Mesendoderm (in vitro differentiated cells): ENCODE results near the gene HS2ST1. TPM values are rescaled to one million over a fixed set of nuclear protein-coding genes. Genes with fewer than 3 reads are reported as not detected.
"Not testable (repeated sequence)": the region's sequence is repeated elsewhere in the genome, so short reads cannot be mapped to it uniquely, and the experiment has no call there.

Experiments used
- DNase-seq: peaks from one replicate; pipeline ENCODE4 v3.0.0; 2013
- H2AK5ac ChIP-seq: 2 replicates; pipeline ENCODE4 v1.6.1; 2013; ENCODE audit warnings: low read length, inconsistent platforms
- H2BK120ac ChIP-seq: 2 replicates; pipeline ENCODE4 v1.6.1; 2013; ENCODE audit warnings: low read depth, mild to moderate bottlenecking, low read length, moderate library complexity, mixed read lengths
- H2BK15ac ChIP-seq: replicated peaks from 2 replicates; pipeline ENCODE4 v1.6.1; 2013; ENCODE audit warnings: low read depth, mild to moderate bottlenecking, moderate library complexity
- H2BK5ac ChIP-seq: 2 replicates; pipeline ENCODE4 v1.6.1; 2013; ENCODE audit warnings: low read length, inconsistent platforms
- H3K18ac ChIP-seq: 2 replicates; pipeline ENCODE4 v1.6.1; 2013; ENCODE audit warnings: mild to moderate bottlenecking, low read length, mixed read lengths
- H3K23ac ChIP-seq: one replicate; pipeline ENCODE4 v1.6.1; 2013; ENCODE audit warnings: low read length
- H3K27ac ChIP-seq: 2 replicates; pipeline ENCODE4 v1.5.1; 2013; ENCODE audit warnings: low read depth, mild to moderate bottlenecking, inconsistent platforms, low read length, moderate library complexity
- H3K27me3 ChIP-seq: 2 replicates; pipeline ENCODE4 v1.6.1; 2013; ENCODE audit warnings: low read length, control low read depth, mild to moderate bottlenecking, inconsistent platforms; ENCODE audit not compliant: insufficient read depth, poor library complexity
- H3K36me3 ChIP-seq: 2 replicates; pipeline ENCODE4 v1.6.1; 2013; ENCODE audit warnings: low read length, inconsistent platforms; ENCODE audit not compliant: control insufficient read depth, insufficient read depth
- H3K4ac ChIP-seq: one replicate; pipeline ENCODE4 v1.6.1; 2013; ENCODE audit warnings: low read depth, mild to moderate bottlenecking, low read length, moderate library complexity
- H3K4me1 ChIP-seq: 2 replicates; pipeline ENCODE4 v1.6.1; 2013; ENCODE audit warnings: low read depth, low read length, inconsistent platforms; ENCODE audit not compliant: control insufficient read depth
- H3K4me2 ChIP-seq: 2 replicates; pipeline ENCODE4 v1.6.1; 2013; ENCODE audit warnings: low read length
- H3K4me3 ChIP-seq: 2 replicates; pipeline ENCODE4 v1.5.1; 2013; ENCODE audit warnings: mild to moderate bottlenecking, low read length
- H3K56ac ChIP-seq: one replicate; pipeline ENCODE4 v1.6.1; 2013; ENCODE audit warnings: low read length
- H3K79me1 ChIP-seq: 2 replicates; pipeline ENCODE4 v1.6.1; 2013; ENCODE audit warnings: low read length, inconsistent platforms
- H3K79me2 ChIP-seq: 2 replicates; pipeline ENCODE4 v1.6.1; 2013; ENCODE audit warnings: mild to moderate bottlenecking, low read length; ENCODE audit not compliant: control insufficient read depth, insufficient read depth
- H3K9ac ChIP-seq: 2 replicates; pipeline ENCODE4 v1.6.1; 2013; ENCODE audit warnings: low read length, inconsistent platforms
- H4K5ac ChIP-seq: one replicate; pipeline ENCODE4 v1.6.1; 2013; ENCODE audit warnings: low read length
- H4K8ac ChIP-seq: one replicate; pipeline ENCODE4 v1.6.1; 2013; ENCODE audit warnings: low read depth, mild to moderate bottlenecking, control low read depth, low read length, moderate library complexity
- WGBS: extraction: QIAGEN DNeasy Blood & Tissue Kit; methylation state at CpG from one replicate; pipeline ENCODE4 v1.1.7; 2013; ENCODE audit warnings: low lambda C conversion rate, missing lambda C conversion rate; ENCODE audit not compliant: insufficient coverage; ENCODE audit errors: extremely low coverage; 5-methylcytosine and 5-hydroxymethylcytosine counted together
- polyA plus RNA-seq, 2 experiments: library from polyadenylated mRNA; stranded (reverse); fragments of 200-250 nt; gene quantifications; one replicate each; pipeline ENCODE4 v1.2.3, GENCODE V29; 2013

The HS2ST1 gene
- polyA plus RNA-seq (2013, experiment 1 of 2), result 11.9 TPM
- polyA plus RNA-seq (2013, experiment 2 of 2), result 12.1 TPM

- Histone ChIP-seq H2AK5ac (no peak within 1 kb of the TSS), H3K56ac (peak within 1 kb of the TSS; percentile 99), H3K36me3 (no peaks in the 10 kb centered on the region), H3K4me2 (peak within 1 kb of the TSS; percentile 99), H3K23ac (no peak within 1 kb of the TSS), H2BK15ac (peak within 1 kb of the TSS; percentile 42), H3K27me3 (no peaks in the 10 kb centered on the region), H3K27ac (peak within 1 kb of the TSS; percentile 99), H2BK5ac (peak within 1 kb of the TSS; percentile 66), H2BK120ac (peak within 1 kb of the TSS; percentile 47), H3K79me1 (peaks cover 14% of the 10 kb centered on the region), H3K4ac (peak within 1 kb of the TSS; percentile 36), H4K5ac (peak within 1 kb of the TSS; percentile 72), H3K18ac (peak within 1 kb of the TSS; percentile 99), H3K4me1 (peaks cover 5% of the 10 kb centered on the region), H3K79me2 (peaks cover 50% of the 10 kb centered on the region), H4K8ac (peak within 1 kb of the TSS; percentile 14), H3K9ac (peak within 1 kb of the TSS; percentile 99), H3K4me3 (peak within 1 kb of the TSS; percentile 97)
- no CpG with 5 or more reads among the region's 45 CpGs for WGBS
- no peak for DNase-seq
Observed at GRCh38 chr1:86914601-86914997, at the start of gene HS2ST1. HS2ST1 (plus strand) TSS chr1:86914635.

GRCh38 chr1:86865973-86866637, 48.3 kb upstream of the HS2ST1 start:
- Histone ChIP-seq H3K18ac (no peak overlapping the region), H3K4me2 (no peak overlapping the region), H2AK5ac (no peak overlapping the region), H2BK5ac (no peak overlapping the region), H3K23ac (no peak overlapping the region), H3K79me1 (no peaks in the 10 kb centered on the region), H2BK120ac (no peak overlapping the region), H2BK15ac (no peak overlapping the region), H4K8ac (no peak overlapping the region), H3K56ac (no peak overlapping the region), H3K79me2 (no peaks in the 10 kb centered on the region), H3K4me1 (no peaks in the 10 kb centered on the region), H4K5ac (no peak overlapping the region), H3K36me3 (no peaks in the 10 kb centered on the region), H3K27ac (no peak overlapping the region), H3K4ac (no peak overlapping the region), H3K9ac (no peak overlapping the region), H3K27me3 (no peaks in the 10 kb centered on the region), H3K4me3 (no peak overlapping the region)
- no peak for DNase-seq
- WGBS, result no CpG with 5 or more reads among the region's 6 CpGs

- H3K18ac ChIP-seq, result no peak overlapping the region
- H2BK15ac ChIP-seq, result no peak overlapping the region
- H3K23ac ChIP-seq, result no peak overlapping the region
- no peaks in the 10 kb centered on the region for H3K36me3 ChIP-seq
- H3K4me3 ChIP-seq, result no peak overlapping the region
- no peak overlapping the region for H2BK5ac ChIP-seq
- no peak overlapping the region for H2AK5ac ChIP-seq
- H3K27ac ChIP-seq, result no peak overlapping the region
- H3K4me1 ChIP-seq, result no peaks in the 10 kb centered on the region
- no peak overlapping the region for H2BK120ac ChIP-seq
- H3K4ac ChIP-seq, result no peak overlapping the region
- no peaks in the 10 kb centered on the region for H3K79me1 ChIP-seq
- H3K27me3 ChIP-seq, result no peaks in the 10 kb centered on the region
- no peak overlapping the region for H4K5ac ChIP-seq
- H3K79me2 ChIP-seq, result no peaks in the 10 kb centered on the region
- H3K56ac ChIP-seq, result no peak overlapping the region
- no peak overlapping the region for H3K9ac ChIP-seq
- H4K8ac ChIP-seq, result no peak overlapping the region
- no peak for DNase-seq
- no peak overlapping the region for H3K4me2 ChIP-seq
Observed at GRCh38 chr1:86866665-86867064, 47.8 kb upstream of the HS2ST1 start.

DNA sequence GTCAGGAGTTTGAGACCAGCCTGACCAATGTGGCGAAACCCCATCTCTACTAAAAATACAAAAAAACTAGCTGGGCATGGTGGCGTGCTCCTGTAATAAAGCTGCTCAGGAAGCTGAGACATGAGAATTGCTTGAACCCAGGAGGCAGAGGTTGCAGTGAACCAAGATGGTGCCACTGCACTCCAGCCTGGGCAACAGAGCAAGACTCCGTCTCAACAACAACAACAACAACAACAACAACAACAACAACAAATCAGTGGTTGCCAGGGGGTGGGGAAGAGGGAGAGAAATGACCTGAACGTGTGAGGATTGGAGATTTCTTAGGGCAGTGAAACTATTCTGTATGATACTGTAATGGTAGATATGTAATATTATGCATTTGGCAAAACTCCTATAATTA, 47.2 kb upstream of the HS2ST1 start:
- WGBS, result no CpG with 5 or more reads among the region's 4 CpGs

GRCh38 chr1:86868477-86868876, 46.0 kb upstream of the HS2ST1 start:
- Histone ChIP-seq H2BK15ac (no peak overlapping the region), H3K4me1 (no peaks in the 10 kb centered on the region), H3K36me3 (no peaks in the 10 kb centered on the region), H2BK5ac (no peak overlapping the region), H3K27me3 (no peaks in the 10 kb centered on the region), H2BK120ac (no peak overlapping the region), H3K79me1 (no peaks in the 10 kb centered on the region), H3K56ac (no peak overlapping the region), H4K5ac (no peak overlapping the region), H2AK5ac (no peak overlapping the region), H3K9ac (no peak overlapping the region), H4K8ac (no peak overlapping the region), H3K18ac (no peak overlapping the region), H3K23ac (no peak overlapping the region), H3K4me3 (no peak overlapping the region), H3K79me2 (no peaks in the 10 kb centered on the region), H3K4ac (no peak overlapping the region), H3K4me2 (no peak overlapping the region), H3K27ac (no peak overlapping the region)
- WGBS, result no CpG with 5 or more reads among the region's 1 CpG
- DNase-seq, result no peak

More for the DNA sequence above, 47.2 kb upstream of the HS2ST1 start:
- not testable (repeated sequence) for H3K27ac ChIP-seq, H3K4me1 ChIP-seq, H2AK5ac ChIP-seq, H3K4me3 ChIP-seq, H3K4ac ChIP-seq, H3K56ac ChIP-seq, H3K9ac ChIP-seq, H3K79me2 ChIP-seq, H3K27me3 ChIP-seq, H2BK120ac ChIP-seq, H4K5ac ChIP-seq, H3K18ac ChIP-seq, H3K36me3 ChIP-seq, H4K8ac ChIP-seq, H3K4me2 ChIP-seq, H2BK5ac ChIP-seq, H3K23ac ChIP-seq, H2BK15ac ChIP-seq, DNase-seq, H3K79me1 ChIP-seq

DNA sequence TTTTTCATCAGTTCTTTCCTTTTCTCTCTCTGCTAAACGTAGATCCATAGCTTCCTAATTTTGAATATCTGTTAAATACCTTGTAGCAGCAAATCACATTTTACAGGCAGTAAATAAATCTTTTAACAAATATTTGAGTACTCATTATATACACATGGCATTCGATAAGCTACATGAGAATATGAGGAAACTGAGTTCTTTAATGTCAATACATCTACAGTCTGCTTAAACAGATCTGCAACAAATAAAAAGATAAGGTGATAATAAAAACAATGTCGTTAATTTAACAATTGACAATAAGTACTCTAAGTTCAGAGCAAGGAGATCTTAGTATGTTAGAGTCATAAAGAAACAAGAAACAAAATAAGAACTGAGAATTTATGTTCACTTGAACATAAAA, 43.4 kb upstream of the HS2ST1 start:
- H2BK5ac ChIP-seq, result no peak overlapping the region
- no peaks in the 10 kb centered on the region for H3K27me3 ChIP-seq
- no peak overlapping the region for H3K9ac ChIP-seq
- no peak for DNase-seq
- no peak overlapping the region for H3K23ac ChIP-seq
- no peak overlapping the region for H3K27ac ChIP-seq
- H2AK5ac ChIP-seq, result no peak overlapping the region
- no peaks in the 10 kb centered on the region for H3K79me1 ChIP-seq
- no peak overlapping the region for H2BK120ac ChIP-seq
- no peak overlapping the region for H3K56ac ChIP-seq
- no peak overlapping the region for H3K18ac ChIP-seq
- no CpG with 5 or more reads among the region's 3 CpGs for WGBS
- H3K4ac ChIP-seq, result no peak overlapping the region
- no peaks in the 10 kb centered on the region for H3K36me3 ChIP-seq
- H3K79me2 ChIP-seq, result no peaks in the 10 kb centered on the region
- H4K5ac ChIP-seq, result no peak overlapping the region
- no peak overlapping the region for H3K4me2 ChIP-seq
- no peaks in the 10 kb centered on the region for H3K4me1 ChIP-seq
- H3K4me3 ChIP-seq, result no peak overlapping the region
- no peak overlapping the region for H4K8ac ChIP-seq
- H2BK15ac ChIP-seq, result no peak overlapping the region
